ENCODE results near the gene JAK3. TPM values are rescaled to one million over a fixed set of nuclear protein-coding genes. Genes with fewer than 3 reads are reported as not detected.
"Not testable (repeated sequence)": the region's sequence is repeated elsewhere in the genome, so short reads cannot be mapped to it uniquely, and the experiment has no call there.

Gene JAK3
- total and polyA plus RNA-seq, 2 of the 4 experiments (the other 2 are of a cell fraction), result 0.36 to 1.5 TPM

GRCh38 chr19:17887221-17887620 lies 39.4 kb upstream of the JAK3 start:
- WGBS, 2 experiments (ENCODE audit: extremely low coverage in 2 of 2, insufficient read length in 1 of 2), result no CpG with 5 or more reads among the region's 4 CpGs
- POLR2A ChIA-PET (ENCODE audit: unreplicated experiment), result not testable (repeated sequence)

More at GRCh38 chr19:17887221-17887620, 39.4 kb upstream of the JAK3 start:
- H2BK120ac ChIP-seq (ENCODE audit: low read depth, low read length); H3K4me1 ChIP-seq (ENCODE audit: control insufficient read depth, insufficient read depth, low read length); dilution Hi-C loops (cut with HindIII; ENCODE audit: low sequenced_read_pairs, unreplicated experiment); H2BK5ac ChIP-seq (ENCODE audit: low read depth, low read length, poor library complexity, severe bottlenecking); H3K9ac ChIP-seq (ENCODE audit: low read depth, low read length); H3K4me3 ChIP-seq (ENCODE audit: insufficient read depth, low read depth, low read length); in situ Hi-C loops (cut with MboI; ENCODE audit: low sequenced_read_pairs); H3K56ac ChIP-seq (ENCODE audit: extremely low read depth, insufficient read depth, low read length); H3K4ac ChIP-seq (ENCODE audit: low read depth, low read length); H2AFZ ChIP-seq (replicated peaks; ENCODE audit: low read length, poor library complexity); H3K14ac ChIP-seq (replicated peaks; ENCODE audit: low read depth, low read length); H3K9me3 ChIP-seq (ENCODE audit: control insufficient read depth, insufficient read depth, low read length); H3K79me1 ChIP-seq (ENCODE audit: low read depth in 1 of 2, low read length in 2 of 2); H4K91ac ChIP-seq (ENCODE audit: insufficient read depth, low read depth, low read length); DNase-seq; H3K18ac ChIP-seq (ENCODE audit: low read depth, low read length); intact Hi-C loops (cut with micrococcal nuclease); H3K9me1 ChIP-seq (ENCODE audit: insufficient read depth, low read length); H2AK9ac ChIP-seq (replicated peaks; ENCODE audit: low read depth, low read length, poor library complexity); H3K4me2 ChIP-seq (ENCODE audit: low read depth, low read length); H3K27me3 ChIP-seq (ENCODE audit: control insufficient read depth, insufficient read depth, low read length); H2AK5ac ChIP-seq (ENCODE audit: low read depth, low read length); ATAC-seq (ENCODE audit: low read depth); H2BK15ac ChIP-seq (ENCODE audit: low read depth, low read length); H4K8ac ChIP-seq (ENCODE audit: low read depth in 2 of 2, low read length in 2 of 2); H2BK20ac ChIP-seq (ENCODE audit: low read depth, low read length); H3K23ac ChIP-seq (ENCODE audit: low read depth, low read length); H4K5ac ChIP-seq (ENCODE audit: low read depth, low read length); H3K27ac ChIP-seq (ENCODE audit: insufficient read depth, low read length); H4K20me1 ChIP-seq (ENCODE audit: insufficient read depth, low read length); BruUV-seq (replicated peaks); H3K36me3 ChIP-seq (ENCODE audit: control insufficient read depth, insufficient read depth, low read length); CTCF ChIA-PET: not testable (repeated sequence)
